ENCODE results near the gene IZUMO4.

Gene IZUMO4

DNA sequence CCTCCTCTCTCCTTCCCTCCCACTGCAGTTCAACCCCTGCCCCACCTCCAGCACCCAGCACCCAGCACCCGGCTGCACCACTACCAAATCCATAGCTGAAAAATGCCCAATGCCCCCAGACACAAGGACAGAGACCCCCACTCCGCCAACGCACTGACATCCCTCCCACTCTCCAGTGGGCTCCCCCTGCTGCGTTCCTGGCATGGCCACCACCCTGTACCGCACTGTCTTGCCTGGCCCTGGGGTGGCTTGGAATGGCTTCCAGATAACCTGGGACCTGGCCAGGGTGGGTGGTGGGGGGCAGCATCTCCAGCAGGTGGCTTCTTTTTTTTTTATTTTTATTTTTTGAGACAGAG lies 39.9 kb upstream of the IZUMO4 start:
- TF ChIP-seq, protein P1, sequence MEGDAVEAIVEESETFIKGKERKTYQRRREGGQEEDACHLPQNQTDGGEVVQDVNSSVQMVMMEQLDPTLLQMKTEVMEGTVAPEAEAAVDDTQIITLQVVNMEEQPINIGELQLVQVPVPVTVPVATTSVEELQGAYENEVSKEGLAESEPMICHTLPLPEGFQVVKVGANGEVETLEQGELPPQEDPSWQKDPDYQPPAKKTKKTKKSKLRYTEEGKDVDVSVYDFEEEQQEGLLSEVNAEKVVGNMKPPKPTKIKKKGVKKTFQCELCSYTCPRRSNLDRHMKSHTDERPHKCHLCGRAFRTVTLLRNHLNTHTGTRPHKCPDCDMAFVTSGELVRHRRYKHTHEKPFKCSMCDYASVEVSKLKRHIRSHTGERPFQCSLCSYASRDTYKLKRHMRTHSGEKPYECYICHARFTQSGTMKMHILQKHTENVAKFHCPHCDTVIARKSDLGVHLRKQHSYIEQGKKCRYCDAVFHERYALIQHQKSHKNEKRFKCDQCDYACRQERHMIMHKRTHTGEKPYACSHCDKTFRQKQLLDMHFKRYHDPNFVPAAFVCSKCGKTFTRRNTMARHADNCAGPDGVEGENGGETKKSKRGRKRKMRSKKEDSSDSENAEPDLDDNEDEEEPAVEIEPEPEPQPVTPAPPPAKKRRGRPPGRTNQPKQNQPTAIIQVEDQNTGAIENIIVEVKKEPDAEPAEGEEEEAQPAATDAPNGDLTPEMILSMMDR (IDR thresholded peaks at IDR 0.05; ENCODE audit: extremely low read depth, missing control alignments): no peak
- no peak for DNase-seq (ENCODE audit: low spot score)

DNA sequence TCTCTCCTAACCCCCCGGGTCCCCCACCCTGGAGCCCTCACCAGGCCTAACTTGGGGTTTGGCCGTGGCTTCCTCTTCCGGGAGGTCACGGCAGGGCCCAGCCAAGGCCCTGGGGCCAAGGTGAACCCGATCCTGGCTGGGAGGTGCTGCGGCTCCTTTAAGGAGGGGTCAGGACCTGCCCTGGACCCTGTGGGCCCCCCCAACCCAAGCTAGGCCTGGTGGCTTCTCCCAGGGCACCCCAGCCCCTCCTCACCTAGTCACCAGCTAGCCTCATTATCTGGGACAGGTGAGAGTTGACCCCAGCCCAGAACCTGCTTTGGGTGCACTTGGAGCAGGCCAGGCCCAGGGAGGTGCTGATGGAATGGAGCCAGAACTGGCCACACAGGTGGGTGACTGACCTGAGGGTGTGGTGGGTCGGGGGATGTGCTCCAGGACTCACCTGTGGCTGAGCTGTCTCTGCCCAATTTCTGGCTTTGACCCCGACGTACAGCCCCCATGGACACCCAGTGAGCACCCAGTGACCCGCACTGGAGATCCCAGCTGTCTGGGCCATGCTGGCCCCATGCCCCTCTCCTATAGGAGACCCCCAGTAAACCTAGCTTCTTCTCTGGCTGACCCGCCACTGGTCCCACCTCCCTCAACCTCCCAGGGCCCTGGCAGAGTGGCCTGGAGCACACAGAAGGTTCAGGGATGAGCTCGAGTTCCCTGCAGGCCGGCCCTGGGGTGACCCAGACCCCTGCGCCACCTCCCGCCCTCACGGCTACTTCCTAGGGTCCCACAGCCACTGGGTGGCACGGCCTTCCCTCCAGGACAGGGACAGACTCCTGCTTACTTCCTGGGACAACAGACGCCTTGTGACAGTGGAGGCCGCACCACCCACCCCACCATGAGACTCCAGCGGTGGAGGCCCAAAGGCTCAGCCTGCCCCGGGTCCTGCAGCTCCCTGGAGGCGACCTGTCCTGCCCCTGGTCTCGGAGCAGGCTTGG lies 38.9 kb upstream of the IZUMO4 start:
- TF ChIP-seq, protein P1 (IDR thresholded peaks at IDR 0.05; ENCODE audit: extremely low read depth, missing control alignments): no peak
- no peak for DNase-seq (ENCODE audit: low spot score)

DNA sequence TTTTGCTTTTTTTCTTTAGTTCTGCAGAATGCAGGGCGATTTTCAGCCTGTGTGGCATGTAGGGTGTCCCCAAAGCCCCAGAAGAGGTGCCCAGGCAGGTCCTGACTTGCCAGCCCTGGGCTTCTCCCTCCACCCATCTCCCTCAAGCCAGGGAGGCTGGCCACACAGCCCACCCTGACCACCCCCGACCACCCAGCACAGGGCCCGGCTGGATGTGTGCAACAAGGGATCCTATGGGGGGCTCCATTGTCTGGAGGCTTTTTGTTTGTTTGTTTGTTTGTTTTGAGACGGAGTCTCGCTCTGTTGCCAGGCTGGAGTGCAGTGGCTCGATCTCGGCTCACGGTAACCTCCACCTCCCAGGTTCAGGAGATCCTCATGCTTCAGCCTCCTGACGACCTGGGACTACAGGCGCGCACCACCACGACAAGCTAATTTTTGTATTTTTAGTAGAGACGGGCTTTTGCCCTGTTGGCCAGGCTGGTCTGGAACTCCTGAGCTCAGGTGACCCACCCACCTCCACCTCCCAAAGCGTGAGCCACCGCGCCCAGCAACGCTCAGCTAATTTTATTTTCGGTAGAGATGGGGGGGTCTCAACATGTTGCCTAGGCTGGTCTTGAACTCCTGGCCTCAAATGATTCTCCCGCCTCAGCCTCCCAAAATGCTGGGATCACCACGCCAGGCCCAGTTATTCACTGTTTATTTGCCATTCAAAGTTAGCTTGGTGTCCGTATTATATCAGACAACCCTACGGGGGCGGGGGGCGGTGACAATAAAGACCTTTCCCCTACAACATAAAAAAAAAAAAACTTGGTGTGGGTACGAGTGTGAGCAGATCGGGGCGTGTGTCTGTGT lies 37.9 kb upstream of the IZUMO4 start:
- TF ChIP-seq, protein P1 (IDR thresholded peaks at IDR 0.05; ENCODE audit: extremely low read depth, missing control alignments): no peak
- no peak for DNase-seq (ENCODE audit: low spot score)

DNA sequence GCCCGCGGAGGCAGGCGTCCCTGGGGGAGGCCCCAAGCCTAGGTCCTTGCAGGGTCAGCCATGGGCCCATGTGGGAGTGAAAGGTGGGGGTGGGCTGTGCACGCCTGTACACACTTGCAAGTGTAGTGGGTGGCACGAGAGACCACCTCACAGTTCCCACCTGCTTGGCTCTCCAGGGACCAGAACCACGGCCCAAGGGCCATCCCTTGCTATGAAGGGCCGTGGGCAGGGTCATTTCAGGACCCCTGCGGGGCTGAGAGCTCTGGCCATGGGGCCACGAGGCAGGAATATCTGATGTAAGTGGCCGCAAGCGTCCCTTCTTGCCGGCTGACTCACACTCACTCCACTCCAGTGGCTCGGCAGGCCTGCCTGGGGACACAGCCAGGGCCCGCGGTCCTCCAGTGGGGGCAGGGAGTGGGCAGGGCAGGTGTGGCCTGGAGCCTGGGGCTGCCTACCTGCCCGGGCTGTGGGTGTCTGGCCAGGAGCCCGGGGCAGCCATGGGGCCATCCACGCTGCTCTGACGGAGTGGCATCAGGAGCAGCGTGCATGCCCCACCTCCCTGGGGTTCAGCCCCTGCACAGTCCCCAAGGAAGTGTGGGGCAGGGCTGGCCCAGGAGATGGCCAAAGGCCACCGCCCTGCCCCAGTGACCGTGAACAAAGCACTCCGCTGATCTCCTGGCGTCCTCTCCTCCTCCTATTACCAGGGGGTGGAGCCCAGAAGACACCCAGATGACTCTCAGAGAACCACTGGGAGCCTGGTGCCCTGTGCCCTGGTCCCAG lies 37.1 kb upstream of the IZUMO4 start:
- TF ChIP-seq, protein P1 (IDR thresholded peaks at IDR 0.05; ENCODE audit: extremely low read depth, missing control alignments): no peak
- no peak for DNase-seq (ENCODE audit: low spot score)

DNA sequence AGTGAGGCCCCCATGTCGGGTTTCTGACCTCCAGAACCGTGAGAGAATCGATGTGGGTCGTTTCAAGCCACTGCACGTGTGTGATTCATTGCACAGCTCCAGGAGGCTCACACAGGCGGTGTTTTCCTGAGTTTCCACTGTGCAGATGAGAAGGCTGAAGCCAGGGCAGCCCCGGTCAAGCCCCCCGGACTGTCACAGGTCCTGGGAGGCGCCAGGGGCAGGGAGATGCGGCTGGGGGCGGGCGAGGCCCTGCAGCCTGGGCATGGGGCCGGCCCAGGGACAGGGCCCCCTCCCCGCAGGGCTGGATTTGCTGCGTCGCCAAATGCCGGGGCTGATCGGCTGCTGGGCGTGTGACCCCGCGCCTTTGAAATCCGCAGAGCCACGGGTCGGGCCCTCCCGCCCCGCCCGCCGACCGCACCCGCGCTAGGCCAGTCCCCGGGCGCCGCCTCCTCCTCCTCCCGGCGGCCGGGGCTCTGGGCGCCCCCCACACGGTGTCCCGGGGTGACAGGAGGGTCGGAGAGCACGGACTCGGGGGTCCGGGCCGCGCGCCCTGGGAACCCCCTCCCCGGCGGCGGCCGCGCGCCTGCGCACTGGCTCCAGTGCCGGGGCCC lies 35.7 kb upstream of the IZUMO4 start:
- DNase-seq (ENCODE audit: low spot score): no peak
- TF ChIP-seq, protein P1 (IDR thresholded peaks at IDR 0.05; ENCODE audit: extremely low read depth, missing control alignments): no peak

DNA sequence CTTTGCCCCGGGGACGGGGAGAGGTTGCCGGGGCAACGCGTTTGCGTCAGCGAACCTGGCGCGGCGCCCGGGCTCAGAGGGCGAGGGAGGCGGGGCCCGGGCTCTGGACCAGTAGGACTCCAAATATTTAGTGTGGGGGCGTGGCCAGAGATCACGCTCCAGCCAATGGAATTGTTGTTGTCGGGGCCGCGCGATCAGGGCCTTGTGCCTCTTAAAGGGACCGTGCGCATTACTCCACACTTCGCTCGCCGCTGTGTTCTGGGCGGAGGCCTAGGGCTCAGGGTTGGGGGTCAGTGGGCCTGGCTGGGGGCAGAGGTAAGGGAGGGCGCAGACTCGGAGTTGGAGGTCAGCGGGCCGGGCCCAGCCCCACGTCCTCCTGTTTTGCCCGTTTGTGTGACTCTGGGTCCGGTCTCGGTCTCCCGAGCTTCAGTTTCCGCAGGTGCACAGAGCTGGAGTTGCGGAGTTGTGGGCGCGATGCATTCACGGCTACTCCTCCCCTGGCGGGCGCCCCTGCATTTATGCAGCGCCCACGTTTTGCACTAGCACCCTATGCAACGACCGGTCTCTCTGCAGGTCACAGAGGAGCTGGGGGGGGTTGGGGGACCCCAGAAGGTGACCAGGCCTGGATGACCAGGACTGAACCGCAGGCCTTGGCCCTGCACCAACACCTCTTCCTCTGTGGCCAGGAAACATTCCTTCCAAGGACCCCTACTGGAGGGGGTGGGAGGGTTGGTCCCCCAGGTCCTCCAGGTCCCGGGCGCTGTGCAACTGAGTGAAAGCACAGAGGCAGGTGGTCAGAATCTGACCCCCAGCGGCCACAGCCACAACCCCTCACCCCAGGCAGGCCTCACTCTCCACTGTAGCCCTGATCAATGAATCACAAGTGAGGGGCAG lies 35.0 kb upstream of the IZUMO4 start:
- TF ChIP-seq, protein P1 (IDR thresholded peaks at IDR 0.05; ENCODE audit: extremely low read depth, missing control alignments): no peak
- peak; percentile 99 for DNase-seq (ENCODE audit: low spot score)

Data from GM20000 (cell line).